Right lobe of liver (tissue), 4 donors: ENCODE results near the gene USP16.
"Not testable (repeated sequence)": the region's sequence is repeated elsewhere in the genome, so short reads cannot be mapped to it uniquely, and the experiment has no call there.

ENCODE experiments used
- POLR2A ChIP-seq: fragments of 450-650 bp; IDR thresholded peaks from one replicate; pipeline ENCODE4 v1.6.1; 2017; ENCODE audit warnings: antibody characterized with exemption, mild to moderate bottlenecking
- TF ChIP-seq, protein P1 (sequence below), 4 donors: fragments of 200-600 bp in 3 of 4; fragments of 450-650 bp in 1 of 4; IDR thresholded peaks; one replicate each; pipeline versions ENCODE4 v1.5.1 to v1.8.0; 2016 to 2022; ENCODE audit warnings: antibody characterized with exemption in 4 of 4, mild to moderate bottlenecking in 2 of 4
- donor health status: DM: no; HTN: no; CAD: no.
- donor health status: DM: no; HTN: no; CAD: no.
- donor health status: DM: no; HTN: yes; CAD: no.

DNA sequence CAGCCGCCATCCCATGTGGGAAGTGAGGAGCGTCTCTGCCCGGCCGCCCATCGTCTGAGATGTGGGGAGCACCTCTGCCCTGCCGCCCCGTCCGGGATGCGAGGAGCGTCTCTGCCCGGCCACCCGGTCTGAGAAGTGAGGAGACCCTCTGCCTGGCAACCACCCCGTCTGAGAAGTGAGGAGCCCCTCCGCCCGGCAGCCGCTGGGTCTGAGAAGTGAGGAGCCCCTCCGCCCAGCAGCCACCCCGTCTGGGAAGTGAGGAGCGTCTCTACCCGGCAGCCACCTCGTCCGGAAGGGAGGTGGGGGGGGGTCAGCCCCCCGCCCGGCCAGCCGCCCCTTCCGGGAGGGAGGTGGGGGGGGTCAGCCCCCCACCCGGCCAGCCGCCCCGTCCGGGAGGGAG, 13.2 kb upstream of the USP16 start:
- TF ChIP-seq, protein P1, sequence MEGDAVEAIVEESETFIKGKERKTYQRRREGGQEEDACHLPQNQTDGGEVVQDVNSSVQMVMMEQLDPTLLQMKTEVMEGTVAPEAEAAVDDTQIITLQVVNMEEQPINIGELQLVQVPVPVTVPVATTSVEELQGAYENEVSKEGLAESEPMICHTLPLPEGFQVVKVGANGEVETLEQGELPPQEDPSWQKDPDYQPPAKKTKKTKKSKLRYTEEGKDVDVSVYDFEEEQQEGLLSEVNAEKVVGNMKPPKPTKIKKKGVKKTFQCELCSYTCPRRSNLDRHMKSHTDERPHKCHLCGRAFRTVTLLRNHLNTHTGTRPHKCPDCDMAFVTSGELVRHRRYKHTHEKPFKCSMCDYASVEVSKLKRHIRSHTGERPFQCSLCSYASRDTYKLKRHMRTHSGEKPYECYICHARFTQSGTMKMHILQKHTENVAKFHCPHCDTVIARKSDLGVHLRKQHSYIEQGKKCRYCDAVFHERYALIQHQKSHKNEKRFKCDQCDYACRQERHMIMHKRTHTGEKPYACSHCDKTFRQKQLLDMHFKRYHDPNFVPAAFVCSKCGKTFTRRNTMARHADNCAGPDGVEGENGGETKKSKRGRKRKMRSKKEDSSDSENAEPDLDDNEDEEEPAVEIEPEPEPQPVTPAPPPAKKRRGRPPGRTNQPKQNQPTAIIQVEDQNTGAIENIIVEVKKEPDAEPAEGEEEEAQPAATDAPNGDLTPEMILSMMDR (IDR thresholded peaks at IDR 0.05): not testable (repeated sequence)
- TF ChIP-seq POLR2A: not testable (repeated sequence)
